OCI-LY1 (cell line): ENCODE measurements around the gene SLCO2A1.

Experiments
- H2AFZ ChIP-seq: fragments of 200-600 bp; sonication (generic), shearing (Covaris generic); 2 replicates; pipeline ENCODE4 v1.6.0; 2014; ENCODE audit warnings: antibody characterized with exemption, mild to moderate bottlenecking, low read length
- H3F3A ChIP-seq: fragments of 200-600 bp; sonication (generic), shearing (Covaris generic); 2 replicates; pipeline ENCODE4 v1.6.0; 2014; ENCODE audit warnings: mild to moderate bottlenecking, antibody characterized with exemption, low read length, moderate library complexity; ENCODE audit not compliant: insufficient read depth
- H3K27ac ChIP-seq: fragments of 200-600 bp; sonication (generic); 2 replicates; pipeline ENCODE4 v1.5.1; 2014; ENCODE audit warnings: low read length, mixed run types, mild to moderate bottlenecking, low read depth; ENCODE audit not compliant: poor library complexity, severe bottlenecking
- H3K27me3 ChIP-seq: fragments of 200-600 bp; sonication (generic); 2 replicates; pipeline ENCODE4 v1.6.0; 2014; ENCODE audit warnings: antibody characterized with exemption, mild to moderate bottlenecking, low read length, moderate library complexity; ENCODE audit not compliant: insufficient read depth
- H3K36me3 ChIP-seq: fragments of 200-600 bp; sonication (generic); 2 replicates; pipeline ENCODE4 v1.6.1; 2014; ENCODE audit warnings: mild to moderate bottlenecking, antibody characterized with exemption, low read length, moderate library complexity, mixed read lengths; ENCODE audit not compliant: insufficient read depth
- H3K4me1 ChIP-seq: fragments of 200-600 bp; sonication (generic); 2 replicates; pipeline ENCODE4 v1.5.1; 2014; ENCODE audit warnings: mild to moderate bottlenecking, low read length, moderate library complexity; ENCODE audit not compliant: insufficient read depth, severe bottlenecking
- H3K4me2 ChIP-seq: fragments of 200-600 bp; sonication (generic), shearing (Covaris generic); 2 replicates; pipeline ENCODE4 v1.6.1; 2014; ENCODE audit warnings: low read length
- H3K4me3 ChIP-seq: fragments of 200-600 bp; sonication (generic); 2 replicates; pipeline ENCODE4 v1.5.1; 2014; ENCODE audit warnings: low read length, low read depth, mild to moderate bottlenecking, mixed read lengths; ENCODE audit not compliant: poor library complexity, severe bottlenecking
- H3K79me2 ChIP-seq: fragments of 200-600 bp; shearing (Covaris generic); 2 replicates; pipeline ENCODE4 v1.6.1; 2016; ENCODE audit warnings: mixed run types, low read length, mixed read lengths; ENCODE audit not compliant: insufficient read depth
- H3K9ac ChIP-seq: fragments of 200-600 bp; sonication (generic), shearing (Covaris generic); 2 replicates; pipeline ENCODE4 v1.6.1; 2014; ENCODE audit warnings: mild to moderate bottlenecking, low read length, mixed read lengths
- H3K9me2 ChIP-seq: fragments of 200-600 bp; sonication (generic), shearing (Covaris generic); 2 replicates; pipeline ENCODE4 v1.6.1; 2014; ENCODE audit warnings: low read depth, mild to moderate bottlenecking, low read length, mixed read lengths
- H3K9me3 ChIP-seq: fragments of 200-600 bp; shearing (Covaris generic); 2 replicates; pipeline ENCODE4 v1.6.1; 2014; ENCODE audit warnings: low read length, mixed read lengths
- H4K20me1 ChIP-seq: fragments of 200-600 bp; sonication (generic), shearing (Covaris generic); 2 replicates; pipeline ENCODE4 v1.6.0; 2016; ENCODE audit warnings: mild to moderate bottlenecking, low read length; ENCODE audit not compliant: insufficient read depth
- CTCF ChIP-seq: fragments of 200-600 bp; sonication (generic), shearing (Covaris generic); IDR thresholded peaks from 2 replicates; pipeline ENCODE4 v1.5.1; 2017; ENCODE audit warnings: mild to moderate bottlenecking, antibody characterized with exemption, low read length, moderate library complexity, mixed read lengths
- EZH2 ChIP-seq: fragments of 200-600 bp; sonication (generic), shearing (Covaris generic); IDR thresholded peaks from 2 replicates; pipeline ENCODE4 v1.8.0; 2017; ENCODE audit warnings: borderline replicate concordance, mixed run types, mild to moderate bottlenecking, antibody characterized with exemption, low read length, moderate library complexity, mixed read lengths

The SLCO2A1 gene

GRCh38 chr3:133943031-133943535 lies 86.6 kb downstream of the SLCO2A1 start:
- Histone ChIP-seq H4K20me1 (no peaks in the 10 kb centered on the region), H3K79me2 (no peaks in the 10 kb centered on the region), H2AFZ (no peak overlapping the region), H3K9me3 (no peaks in the 10 kb centered on the region), H3K27me3 (peaks cover 10% of the 10 kb centered on the region), H3K36me3 (no peaks in the 10 kb centered on the region), H3K4me2 (no peak overlapping the region), H3K27ac (no peak overlapping the region), H3K4me3 (no peak overlapping the region), H3K4me1 (no peaks in the 10 kb centered on the region), H3K9ac (no peak overlapping the region), H3F3A (no peaks in the 10 kb centered on the region), H3K9me2 (no peaks in the 10 kb centered on the region)
- TF ChIP-seq EZH2 (no peak), CTCF (no peak)

GRCh38 chr3:133941415-133941821 lies 88.3 kb downstream of the SLCO2A1 start:
- no peaks in the 10 kb centered on the region for H3K4me1 ChIP-seq
- no peaks in the 10 kb centered on the region for H3K9me2 ChIP-seq
- no peaks in the 10 kb centered on the region for H3K9me3 ChIP-seq
- no peak overlapping the region for H3K9ac ChIP-seq
- peaks cover 10% of the 10 kb centered on the region for H3K27me3 ChIP-seq
- H4K20me1 ChIP-seq, result no peaks in the 10 kb centered on the region
- TF ChIP-seq EZH2, result no peak
- no peak for TF ChIP-seq CTCF
- H2AFZ ChIP-seq, result no peak overlapping the region
- no peak overlapping the region for H3K4me2 ChIP-seq
- no peak overlapping the region for H3K4me3 ChIP-seq
- no peak overlapping the region for H3K27ac ChIP-seq
- H3K36me3 ChIP-seq, result no peaks in the 10 kb centered on the region
- no peaks in the 10 kb centered on the region for H3F3A ChIP-seq
- no peaks in the 10 kb centered on the region for H3K79me2 ChIP-seq

- Histone ChIP-seq H3K4me3 (no peak overlapping the region), H3K9me3 (no peaks in the 10 kb centered on the region), H3K9me2 (no peaks in the 10 kb centered on the region), H3K79me2 (no peaks in the 10 kb centered on the region), H3K36me3 (no peaks in the 10 kb centered on the region), H3F3A (no peaks in the 10 kb centered on the region), H3K27me3 (peaks cover 6% of the 10 kb centered on the region; the same call in 1 of the 2 replicates), H3K9ac (no peak overlapping the region), H3K4me2 (no peak overlapping the region), H3K4me1 (no peaks in the 10 kb centered on the region), H4K20me1 (no peaks in the 10 kb centered on the region), H2AFZ (no peak overlapping the region), H3K27ac (no peak overlapping the region)
- TF ChIP-seq EZH2 (no peak), CTCF (no peak)
Measured at GRCh38 chr3:133940536-133940935, 89.2 kb downstream of the SLCO2A1 start.
